DMS53 treated with DMSO at 0.1 percent for 48 hours (cell line): ENCODE results near the gene RNASET2.

ENCODE experiments used
- DNase-seq: peaks from one replicate; lab custom pipeline; 2025; ENCODE audit not compliant: unreplicated experiment; lab: John Stamatoyannopoulos, UW

The RNASET2 gene, protein sequence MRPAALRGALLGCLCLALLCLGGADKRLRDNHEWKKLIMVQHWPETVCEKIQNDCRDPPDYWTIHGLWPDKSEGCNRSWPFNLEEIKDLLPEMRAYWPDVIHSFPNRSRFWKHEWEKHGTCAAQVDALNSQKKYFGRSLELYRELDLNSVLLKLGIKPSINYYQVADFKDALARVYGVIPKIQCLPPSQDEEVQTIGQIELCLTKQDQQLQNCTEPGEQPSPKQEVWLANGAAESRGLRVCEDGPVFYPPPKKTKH

DNA sequence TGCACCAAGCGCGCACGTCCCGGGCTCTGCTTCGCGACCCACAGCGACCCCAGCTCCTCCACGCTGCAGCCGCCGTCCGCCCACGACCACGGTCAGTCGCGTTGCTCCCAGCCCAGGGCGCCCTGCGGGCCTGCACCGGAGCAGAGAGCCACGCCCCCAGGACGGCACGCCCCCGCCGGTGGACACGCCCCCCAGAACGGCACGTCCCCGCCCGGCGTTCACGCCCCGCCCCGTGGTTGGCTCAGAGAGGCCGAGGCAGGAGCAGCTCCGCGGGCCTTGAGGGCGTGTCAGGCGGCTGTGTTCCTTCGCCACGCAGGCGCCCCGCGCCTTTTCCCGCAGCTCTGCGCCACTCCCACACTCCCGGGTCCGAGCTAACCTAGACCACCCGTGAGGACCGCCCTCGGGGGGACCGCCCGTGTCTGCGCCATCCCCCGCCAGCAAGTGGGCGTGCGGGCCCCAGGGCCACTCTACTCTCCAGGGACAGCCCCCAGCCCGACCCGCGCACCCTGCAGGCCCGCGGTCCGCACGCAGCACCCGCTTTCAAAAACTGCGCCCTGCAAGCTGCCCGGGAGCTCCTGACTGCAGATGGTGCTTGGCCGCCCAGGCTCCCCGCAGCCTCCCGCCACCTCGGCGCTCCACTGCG, at the start of gene RNASET2:
TSS of gene RNASET2 (minus strand) at position 107 of the 643 bp plus-strand sequence. CDS start 368 bp downstream, outside the sequence.
- peak; percentile 71 for DNase-seq

DNA sequence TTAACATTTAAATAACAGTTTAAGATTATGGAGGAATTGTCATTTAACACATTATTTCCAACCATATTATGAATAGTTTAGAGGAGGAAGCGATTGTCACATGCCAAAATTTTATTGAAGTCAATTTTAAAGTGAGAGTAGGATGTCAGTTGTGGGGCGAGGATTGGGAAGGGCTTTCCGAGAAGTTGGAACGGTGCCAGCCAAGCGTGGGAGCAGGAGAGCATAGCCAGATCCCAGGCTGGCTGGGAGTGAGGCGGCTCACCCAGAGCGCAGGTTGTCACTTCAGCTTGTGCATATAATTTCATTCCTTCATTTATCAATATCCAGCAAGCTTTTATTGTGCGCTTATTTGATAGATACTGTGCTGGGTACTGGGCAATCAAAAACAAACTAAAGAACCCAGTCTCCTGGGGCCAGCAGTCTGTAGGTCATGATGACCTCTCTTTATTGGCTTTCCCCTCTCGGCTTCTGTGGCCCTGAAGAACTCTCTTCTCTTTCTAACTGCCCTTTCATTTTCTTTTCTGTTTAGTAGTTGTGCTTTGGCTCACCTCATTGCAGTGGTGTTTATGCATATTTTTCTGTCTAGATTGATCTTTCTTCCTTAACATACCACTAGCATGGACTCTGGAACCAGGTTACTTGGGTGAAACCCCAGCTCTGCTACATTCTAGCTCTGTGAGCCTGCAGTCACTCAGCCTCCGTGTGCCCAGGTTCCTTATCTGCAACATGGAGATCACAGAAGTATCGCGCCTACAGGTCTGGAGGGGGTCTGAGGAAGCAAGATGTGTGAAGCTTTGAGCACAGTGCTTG, 49.2 kb upstream of the RNASET2 start:
- no peak for DNase-seq

DNA sequence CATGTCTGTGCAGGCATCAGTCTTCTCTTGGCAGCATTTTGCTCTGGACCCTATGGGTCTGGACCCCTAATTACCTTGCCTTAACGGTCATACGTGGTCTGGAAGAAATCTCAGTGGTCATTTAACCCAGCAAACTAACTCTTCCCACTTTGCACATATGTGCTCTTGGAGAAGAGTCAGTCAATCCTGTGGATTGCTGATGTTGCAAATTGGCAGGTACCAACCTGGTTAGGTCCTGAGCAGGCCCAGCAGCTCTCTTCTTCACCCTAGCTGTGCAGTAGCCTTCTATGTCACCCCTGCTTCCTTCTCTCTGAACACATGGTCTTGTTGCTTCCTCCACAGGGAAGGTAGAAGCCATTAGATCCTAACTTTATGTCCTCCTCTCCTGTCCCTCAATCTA, 44.4 kb upstream of the RNASET2 start:
- DNase-seq, result no peak

- DNase-seq, result no peak
Observed at GRCh38 chr6:166999884-167000253, 43.5 kb upstream of the RNASET2 start.

GRCh38 chr6:166999145-166999883, 43.0 kb upstream of the RNASET2 start, which contains the start of gene CEP43:
CEP43 (plus strand) TSS chr6:166999397; CDS start chr6:166999413, 16 bp downstream.
- DNase-seq, result peak; percentile 56

DNA sequence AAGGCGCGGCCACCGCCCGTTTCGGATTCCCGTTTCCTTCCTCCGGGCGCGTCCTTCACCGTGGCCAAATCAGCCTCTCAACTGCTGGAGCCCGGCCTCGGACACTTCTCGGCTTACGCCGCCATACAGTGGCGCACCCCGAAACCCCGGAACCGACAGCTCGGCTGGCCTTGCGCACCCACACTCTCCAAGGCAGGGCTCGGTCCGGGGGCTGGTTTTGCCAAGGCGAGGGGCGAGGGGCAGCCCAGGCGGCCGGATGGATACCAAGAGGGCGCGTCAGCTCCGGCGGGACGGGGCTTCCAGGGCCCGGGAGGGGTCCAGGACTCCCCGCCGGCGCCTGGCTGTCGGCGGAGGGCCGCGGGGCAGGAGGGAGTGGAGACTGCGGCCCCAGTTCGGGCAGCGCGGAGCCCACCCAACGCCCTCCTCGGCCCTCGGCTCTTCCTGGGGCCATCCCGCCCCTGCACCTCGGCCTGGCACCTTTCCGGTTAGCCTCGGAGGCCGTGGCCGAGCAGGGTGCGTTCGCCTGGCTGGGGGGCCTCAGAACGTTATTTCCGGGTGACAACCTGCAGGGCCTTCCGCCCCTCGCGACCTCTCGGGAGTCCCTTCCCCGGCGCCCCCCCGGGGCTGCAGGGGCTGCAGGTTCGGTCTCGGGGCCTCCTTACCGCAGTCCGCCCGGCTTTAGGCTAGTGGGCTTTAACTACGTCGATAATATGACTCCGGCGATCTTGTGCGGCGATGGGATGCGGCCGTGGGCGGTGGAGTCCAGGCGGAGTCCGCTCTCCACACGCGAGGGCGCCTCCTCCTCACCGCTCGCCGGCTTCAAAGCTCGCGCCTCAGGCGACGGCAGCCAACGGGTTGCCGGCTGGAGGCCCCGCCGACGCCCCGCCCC, 42.1 kb upstream of the RNASET2 start:
- no peak for DNase-seq

DNA sequence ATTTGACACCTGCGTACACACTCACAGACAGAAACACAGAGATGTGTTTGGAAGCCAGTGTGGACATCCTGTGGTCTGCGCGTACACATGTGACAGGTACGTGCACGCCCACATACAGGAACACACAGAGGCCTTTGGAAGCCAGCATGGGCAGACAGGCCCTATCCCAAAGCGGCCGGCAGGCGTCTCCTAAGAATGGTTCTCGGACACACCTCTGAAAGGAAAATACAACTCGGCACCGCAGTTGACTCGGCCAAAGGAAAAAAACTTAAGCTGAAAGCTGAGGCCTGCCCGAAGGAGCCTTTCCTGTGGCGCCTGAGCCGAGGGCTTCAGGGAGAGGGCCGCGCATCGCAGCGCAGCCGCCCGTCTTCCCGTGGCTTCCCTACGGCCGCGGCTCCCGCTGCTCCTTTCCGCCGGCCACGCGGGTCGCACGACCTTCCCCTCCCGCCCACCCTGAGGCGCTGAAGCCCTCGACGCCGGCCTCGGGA, 41.5 kb upstream of the RNASET2 start:
- peak; percentile 13 for DNase-seq

DNA sequence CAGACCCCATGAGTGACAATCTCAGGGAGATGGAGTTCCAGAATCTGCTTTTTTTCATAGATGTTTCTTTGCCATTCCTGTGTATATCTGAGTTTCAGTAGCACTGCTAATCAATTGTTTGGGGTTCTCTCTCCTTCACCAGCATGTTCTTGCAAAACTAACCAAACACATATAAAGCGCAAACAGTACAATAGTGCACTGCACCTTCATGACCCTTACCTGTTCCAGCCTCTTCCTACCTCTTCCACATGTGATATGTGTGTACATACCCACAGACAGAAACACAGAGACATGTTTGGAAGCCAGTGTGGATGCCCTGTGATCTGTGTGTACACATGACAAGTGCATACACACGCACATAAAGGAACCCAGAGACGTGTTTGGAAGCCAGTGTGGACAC, 41.0 kb upstream of the RNASET2 start:
- no peak for DNase-seq

GRCh38 chr6:166996406-166996805, 40.1 kb upstream of the RNASET2 start:
- no peak for DNase-seq

DNA sequence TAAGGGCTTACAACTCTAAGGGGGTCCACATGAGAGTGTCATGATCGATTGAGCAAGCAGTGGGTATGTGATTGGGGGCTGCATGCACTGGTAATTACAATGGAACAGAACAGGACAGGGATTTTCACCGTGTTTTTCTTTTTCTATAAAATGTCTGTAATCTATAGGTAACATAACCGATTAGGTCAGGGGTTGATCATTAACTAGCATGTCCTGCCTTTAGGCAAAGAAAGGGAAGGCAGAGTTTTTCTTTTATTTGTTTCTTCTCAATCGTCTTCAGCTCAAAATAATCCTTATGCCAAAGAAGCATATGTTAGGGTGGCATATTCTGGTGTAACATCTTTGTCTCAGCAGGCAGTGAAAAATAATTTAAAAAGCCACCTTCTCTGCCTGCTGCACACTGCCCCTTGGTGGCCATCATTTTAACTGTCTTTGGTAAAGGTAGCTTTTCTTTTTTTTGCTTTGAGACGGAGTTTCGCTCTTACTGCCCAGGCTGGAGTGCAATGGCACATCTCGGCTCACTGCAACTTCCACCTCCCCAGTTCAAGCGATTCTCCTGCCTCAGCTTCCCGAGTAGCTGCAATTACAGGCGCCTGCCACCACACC, 33.2 kb upstream of the RNASET2 start:
- DNase-seq, result peak; percentile 22

DNA sequence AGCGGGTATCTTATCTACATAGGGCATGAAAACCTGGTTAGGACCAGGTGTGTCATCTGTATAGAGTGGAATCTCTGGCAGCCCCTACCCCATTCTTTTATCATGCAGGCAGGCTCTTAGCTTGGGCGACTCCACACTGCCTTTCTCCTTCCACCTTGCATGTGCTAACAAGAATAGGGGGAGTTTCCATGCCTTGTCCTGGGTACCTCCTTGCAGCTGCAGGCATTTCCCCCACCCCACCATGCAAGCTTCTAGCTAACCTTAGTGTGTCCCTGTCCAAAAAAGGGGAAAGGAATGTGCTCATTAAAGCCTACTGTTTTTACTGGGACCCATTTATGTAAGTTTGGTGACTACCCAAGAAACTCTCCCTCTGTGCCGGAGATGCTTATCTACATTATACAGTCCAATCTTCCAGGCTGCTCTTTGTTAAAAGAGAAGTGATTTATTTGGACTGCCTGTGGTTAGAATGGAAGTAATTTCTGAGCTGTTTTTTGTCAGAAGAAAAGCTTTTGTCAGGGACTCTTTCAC, 32.4 kb upstream of the RNASET2 start:
- no peak for DNase-seq

- DNase-seq, result no peak
Observed at GRCh38 chr6:166987930-166988329, 31.6 kb upstream of the RNASET2 start.

- no peak for DNase-seq
Observed at GRCh38 chr6:166987448-166987847, 31.1 kb upstream of the RNASET2 start.

DNA sequence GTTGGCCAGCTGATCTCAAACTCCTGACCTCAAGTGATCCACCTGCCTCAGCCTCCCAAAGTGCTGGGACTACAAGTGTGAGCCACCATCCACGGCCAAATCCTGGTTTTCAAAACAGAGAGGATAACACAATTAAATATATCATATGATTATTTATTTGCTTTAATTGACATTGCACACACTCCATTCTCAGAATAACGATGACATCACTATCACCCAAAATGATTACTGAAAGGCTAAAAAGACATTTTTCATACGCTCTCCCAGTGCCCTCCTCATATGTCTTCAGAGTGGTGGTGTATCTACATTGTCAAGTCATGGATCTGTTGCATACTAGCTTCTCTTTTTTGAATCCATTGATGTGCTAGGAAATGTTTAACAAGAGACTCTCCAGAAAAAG, 24.4 kb upstream of the RNASET2 start:
- DNase-seq, result no peak

- DNase-seq, result no peak
Observed at GRCh38 chr6:166977621-166978525, 21.5 kb upstream of the RNASET2 start.

DNA sequence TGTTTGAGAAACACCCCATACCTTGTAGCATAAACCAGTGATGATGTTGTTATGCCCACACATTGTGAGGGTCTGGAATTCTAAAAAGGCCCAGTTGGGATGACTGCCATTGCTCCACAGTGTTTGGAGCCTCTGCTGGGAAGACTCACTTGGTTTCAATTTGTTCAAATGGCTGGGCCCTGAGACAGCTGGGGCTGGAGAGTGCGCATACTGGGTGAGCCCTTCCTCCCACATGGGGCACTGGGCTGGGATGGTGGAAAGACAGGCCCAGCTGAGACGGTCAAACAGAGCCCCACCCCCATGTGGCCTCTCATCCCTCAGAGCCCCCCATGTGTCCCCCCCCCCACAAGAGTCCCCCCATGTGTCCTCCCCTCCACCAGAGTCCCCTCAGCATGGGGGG, 20.3 kb upstream of the RNASET2 start:
- no peak for DNase-seq

DNA sequence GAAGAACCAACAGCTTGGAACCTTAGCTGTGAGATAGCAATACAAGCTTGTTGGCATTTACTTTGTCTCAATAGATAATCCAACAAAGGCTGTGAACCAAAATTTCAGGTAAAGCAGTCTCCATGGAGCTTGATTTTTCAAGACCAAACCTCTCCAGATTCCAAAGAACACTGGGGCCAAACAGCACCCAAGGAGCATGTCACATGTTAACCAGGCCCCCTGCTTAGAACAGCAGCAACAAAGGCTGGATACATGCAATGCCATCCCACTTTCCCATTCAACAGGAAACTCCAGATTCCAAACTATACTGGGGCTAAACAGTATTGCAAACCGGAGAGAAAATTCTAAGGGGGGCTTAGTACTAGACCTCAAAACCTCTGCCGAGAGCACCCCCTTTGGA, 15.8 kb upstream of the RNASET2 start:
- DNase-seq, result no peak

DNA sequence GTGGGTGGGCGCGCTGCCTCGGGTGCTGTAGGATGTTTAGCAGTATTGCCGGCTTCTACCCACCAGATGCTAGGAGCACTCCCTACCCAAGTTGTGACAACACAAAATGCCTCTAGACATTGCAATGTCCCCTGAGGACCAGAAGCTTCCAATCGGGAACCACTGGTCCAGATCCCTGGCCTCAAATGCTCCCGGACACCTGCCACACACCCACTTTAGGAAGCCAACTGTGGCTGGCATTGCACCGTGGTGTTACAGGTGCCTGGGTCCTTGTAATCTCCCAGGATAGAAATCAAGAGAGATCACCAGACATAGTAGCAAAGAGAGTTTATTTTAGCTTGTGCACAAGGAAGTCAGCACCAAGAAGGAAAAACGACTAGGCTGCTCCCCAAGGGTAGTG, 14.9 kb upstream of the RNASET2 start:
- DNase-seq, result no peak
